PFSK-1 (cell line): Measurements from ENCODE around the gene PPP5C.

Experiments
- FOXP2 ChIP-seq: optimal IDR thresholded peaks from 2 replicates; pipeline ENCODE3; 2011; ENCODE audit warnings: borderline replicate concordance, control low read depth, inconsistent platforms; ENCODE audit not compliant: insufficient read depth; ENCODE audit errors: extremely low read length, extremely low read depth
- POLR2AphosphoS5 ChIP-seq: IDR thresholded peaks from 2 replicates; pipeline ENCODE4 v1.6.1; 2012; ENCODE audit warnings: low read depth, mild to moderate bottlenecking, control low read depth, low read length, moderate library complexity
- REST ChIP-seq, 2 experiments: IDR thresholded peaks; 2 replicates each; pipeline versions ENCODE4 v1.6.1 to v1.8.0; 2011 to 2012; ENCODE audit warnings: low read depth in 2 of 2, low read length in 2 of 2, control low read depth in 1 of 2, inconsistent platforms in 1 of 2, mild to moderate bottlenecking in 1 of 2, moderate library complexity in 1 of 2; ENCODE audit not compliant: insufficient read depth in 1 of 2
- SIN3A ChIP-seq: IDR thresholded peaks from 2 replicates; pipeline ENCODE4 v1.6.1; 2012; ENCODE audit warnings: mild to moderate bottlenecking, low read length, moderate library complexity, borderline replicate concordance; ENCODE audit not compliant: insufficient read depth
- TAF1 ChIP-seq: IDR thresholded peaks from 2 replicates; pipeline ENCODE4 v1.6.1; 2012; ENCODE audit warnings: low read length, control low read depth, borderline replicate concordance; ENCODE audit not compliant: insufficient read depth

The PPP5C gene

GRCh38 chr19:46407856-46408663, 61.2 kb downstream of the PPP5C start:
- TF ChIP-seq REST (IDR thresholded peaks at IDR 0.05; ENCODE audit: insufficient read depth in 1 of 2, low read depth in 2 of 2, low read length in 2 of 2) (no peak), TAF1 (no peak), POLR2AphosphoS5 (no peak), FOXP2 (no peak), SIN3A (no peak)

DNA sequence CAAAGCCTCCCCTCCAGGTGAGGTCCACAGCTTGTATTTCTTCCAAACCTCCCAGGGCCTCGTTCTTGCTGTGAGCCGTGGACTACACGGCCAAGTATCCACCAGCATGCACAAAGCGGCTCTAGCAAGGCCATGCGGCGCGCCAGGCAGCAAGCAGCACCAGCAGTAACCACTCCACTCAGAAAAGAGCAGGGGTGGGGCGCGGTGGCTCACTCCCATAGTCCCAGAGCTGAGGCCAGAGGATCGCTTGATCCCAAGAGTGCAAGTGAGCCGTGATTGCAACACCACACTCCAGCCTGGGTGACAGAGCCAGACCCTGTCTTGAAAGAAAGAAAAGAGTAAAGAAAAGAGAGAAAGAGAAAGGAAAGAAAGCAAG, 61.8 kb downstream of the PPP5C start:
- TF ChIP-seq REST (IDR thresholded peaks at IDR 0.05; ENCODE audit: insufficient read depth in 1 of 2, low read depth in 2 of 2, low read length in 2 of 2), result no peak
- no peak for TF ChIP-seq FOXP2
- TF ChIP-seq SIN3A, result no peak
- TF ChIP-seq TAF1, result no peak
- TF ChIP-seq POLR2AphosphoS5, result no peak

DNA sequence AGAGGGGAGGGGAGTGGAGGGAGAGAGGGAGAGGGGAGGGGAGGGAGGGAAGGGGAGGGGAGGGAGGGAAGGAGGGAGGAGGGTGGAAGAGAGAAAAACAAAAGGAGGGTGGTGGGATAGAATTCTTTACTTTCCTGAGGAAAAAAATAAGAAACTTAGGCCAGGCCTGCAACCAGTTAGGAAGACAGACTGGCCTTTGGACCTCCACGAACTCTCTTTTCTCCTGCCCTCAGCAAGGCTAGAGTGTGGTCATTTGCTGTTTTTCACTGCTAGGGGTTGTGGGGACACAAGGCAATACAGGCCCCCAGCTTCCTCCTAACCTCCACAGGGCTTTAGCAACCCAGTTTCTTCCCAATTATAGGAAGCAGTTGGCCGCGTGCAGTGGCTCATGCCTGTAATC, 62.3 kb downstream of the PPP5C start:
- TF ChIP-seq REST (IDR thresholded peaks at IDR 0.05; ENCODE audit: insufficient read depth in 1 of 2, low read depth in 2 of 2, low read length in 2 of 2) (no peak), TAF1 (no peak), SIN3A (no peak), POLR2AphosphoS5 (no peak), FOXP2 (no peak)

GRCh38 chr19:46410205-46411087, 63.6 kb downstream of the PPP5C start:
- TF ChIP-seq REST (IDR thresholded peaks at IDR 0.05; ENCODE audit: insufficient read depth in 1 of 2, low read depth in 2 of 2, low read length in 2 of 2), result no peak
- no peak for TF ChIP-seq TAF1
- TF ChIP-seq SIN3A, result no peak
- no peak; the same call in 1 of the 2 replicates for TF ChIP-seq POLR2AphosphoS5
- no peak for TF ChIP-seq FOXP2
